BJ (cell line): ENCODE results near the gene MBD1. TPM values are rescaled to one million over a fixed set of nuclear protein-coding genes. Genes with fewer than 3 reads are reported as not detected.
A peak's percentile ranks its signal among the peaks of the same experiment; 100 is the strongest.

ENCODE experiments used
- CTCF ChIA-PET: fragments of 350-600 bp; formaldehyde crosslinking; extraction: SDS; loops from one replicate; lab custom pipeline; 2021; ENCODE audit warnings: antibody characterized with exemption, inconsistent platforms; lab: Yijun Ruan, JAX
- POLR2A ChIA-PET: fragments of 300-600 bp; sonication (Branson Sonifier 250); formaldehyde crosslinking; extraction: SDS; loops from one replicate; lab custom pipeline; 2021; ENCODE audit warnings: antibody characterized with exemption; lab: Charles Lee
- DNase-seq: peaks from one replicate; pipeline ENCODE4 v3.0.0-alpha.2; 2011; ENCODE audit warnings: low read depth
- H3K27me3 ChIP-seq: 2 replicates; pipeline ENCODE4 v1.6.0; 2011; ENCODE audit warnings: low read length; ENCODE audit not compliant: control insufficient read depth, insufficient read depth
- H3K36me3 ChIP-seq: 2 replicates; pipeline ENCODE4 v1.5.1; 2011; ENCODE audit warnings: low read length; ENCODE audit not compliant: control insufficient read depth, insufficient read depth
- H3K4me3 ChIP-seq: 2 replicates; pipeline ENCODE4 v1.5.1; 2011; ENCODE audit warnings: low read depth, mild to moderate bottlenecking, control low read depth, low read length
- polyA plus RNA-seq: library from polyadenylated mRNA; depleted of rRNA; stranded (reverse); fragments of >200 nt; gene quantifications from 2 replicates; pipeline ENCODE4 v1.2.3, GENCODE V29; 2011
- TF ChIP-seq, protein P1 (sequence below): IDR thresholded peaks from 2 replicates; pipeline ENCODE4 v1.5.1; 2011; ENCODE audit warnings: low read depth, mild to moderate bottlenecking, control low read depth, inconsistent platforms, low read length, moderate library complexity; ENCODE audit not compliant: insufficient read depth

Gene MBD1
- polyA plus RNA-seq, 1 experiment: 54.4 TPM

DNA sequence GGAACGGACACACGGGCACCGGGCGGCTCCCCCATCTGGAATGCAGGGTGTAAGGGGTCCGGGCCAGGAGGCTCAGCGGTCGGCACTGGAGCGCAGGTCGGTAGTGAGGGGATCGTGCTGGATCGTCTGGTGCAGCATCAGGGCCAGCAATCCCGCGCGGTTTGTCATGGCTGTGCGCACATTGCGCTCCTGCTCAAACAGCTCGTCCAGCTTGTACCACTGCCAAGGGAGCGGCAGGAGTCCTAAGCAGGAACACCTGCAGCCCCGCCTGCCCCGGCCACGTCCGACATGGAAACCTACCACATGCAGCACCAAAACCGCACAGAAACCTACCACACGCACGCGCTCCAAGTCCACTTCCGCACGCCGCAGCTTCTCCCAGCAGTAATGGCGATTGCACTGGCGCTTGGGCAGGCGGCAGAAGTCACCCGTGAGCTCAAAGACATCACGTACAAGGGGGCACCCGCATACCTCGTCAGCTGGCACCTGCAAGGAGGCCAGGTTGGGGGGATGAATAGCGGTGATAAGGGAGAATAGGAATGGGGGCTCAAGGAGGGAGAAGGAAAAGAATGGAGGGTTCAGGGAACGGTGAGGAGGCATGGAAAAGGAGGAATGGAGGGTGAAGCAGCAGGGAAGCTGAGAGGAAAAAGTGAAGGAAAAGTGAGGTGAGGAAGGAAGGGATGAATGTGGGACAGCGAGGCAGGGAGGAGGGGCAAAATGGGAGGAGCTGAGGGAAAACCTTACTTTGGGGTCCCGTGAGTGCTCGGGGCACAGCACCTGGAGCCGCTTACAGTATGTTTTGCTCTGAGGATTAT, 1.4 kb upstream of the MBD1 start:
- no peaks in the 10 kb centered on the region for H3K27me3 ChIP-seq
- TF ChIP-seq, protein P1, sequence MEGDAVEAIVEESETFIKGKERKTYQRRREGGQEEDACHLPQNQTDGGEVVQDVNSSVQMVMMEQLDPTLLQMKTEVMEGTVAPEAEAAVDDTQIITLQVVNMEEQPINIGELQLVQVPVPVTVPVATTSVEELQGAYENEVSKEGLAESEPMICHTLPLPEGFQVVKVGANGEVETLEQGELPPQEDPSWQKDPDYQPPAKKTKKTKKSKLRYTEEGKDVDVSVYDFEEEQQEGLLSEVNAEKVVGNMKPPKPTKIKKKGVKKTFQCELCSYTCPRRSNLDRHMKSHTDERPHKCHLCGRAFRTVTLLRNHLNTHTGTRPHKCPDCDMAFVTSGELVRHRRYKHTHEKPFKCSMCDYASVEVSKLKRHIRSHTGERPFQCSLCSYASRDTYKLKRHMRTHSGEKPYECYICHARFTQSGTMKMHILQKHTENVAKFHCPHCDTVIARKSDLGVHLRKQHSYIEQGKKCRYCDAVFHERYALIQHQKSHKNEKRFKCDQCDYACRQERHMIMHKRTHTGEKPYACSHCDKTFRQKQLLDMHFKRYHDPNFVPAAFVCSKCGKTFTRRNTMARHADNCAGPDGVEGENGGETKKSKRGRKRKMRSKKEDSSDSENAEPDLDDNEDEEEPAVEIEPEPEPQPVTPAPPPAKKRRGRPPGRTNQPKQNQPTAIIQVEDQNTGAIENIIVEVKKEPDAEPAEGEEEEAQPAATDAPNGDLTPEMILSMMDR: no peak
- H3K36me3 ChIP-seq: peaks cover 21% of the 10 kb centered on the region
- H3K4me3 ChIP-seq: no peak overlapping the region
- DNase-seq: no peak
- POLR2A ChIA-PET: no interaction called here
- CTCF ChIA-PET: interaction anchor here (0.9 to 1.6 kb wide), 2 partner anchors 10 to 75 kb away, joined by 3 to 4 read pairs; no protein-coding TSS in a partner anchor

DNA sequence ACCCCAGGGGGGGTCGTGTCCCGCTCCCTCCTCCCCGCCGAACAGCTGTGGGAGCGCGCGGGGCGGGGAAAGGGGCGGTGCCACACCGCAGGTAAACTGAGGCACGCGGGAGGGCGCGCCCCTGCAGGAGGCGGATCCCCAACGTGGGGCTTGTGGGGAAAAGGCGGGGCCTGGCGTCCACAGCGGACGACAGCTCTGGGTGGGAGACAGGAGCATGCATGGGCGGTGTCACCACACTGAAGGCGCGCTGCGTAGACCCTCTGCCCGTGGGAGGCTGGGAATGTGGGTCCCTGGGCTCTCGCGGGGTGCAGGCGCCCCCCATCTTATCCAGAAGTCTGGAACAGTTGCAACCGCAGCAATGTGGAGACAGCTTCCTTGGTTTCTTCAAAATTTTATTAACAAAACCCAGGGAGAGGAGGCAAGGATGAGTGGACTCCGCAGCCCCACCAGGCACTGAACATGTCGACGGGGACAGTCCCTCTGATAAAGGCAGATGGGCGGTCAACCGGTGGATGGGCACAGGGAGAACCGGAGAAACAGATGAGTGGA, 723 bp upstream of the MBD1 start:
- H3K4me3 ChIP-seq: peak overlapping the region; percentile 89
- ChIA-PET POLR2A (interaction anchor here (0.6 kb wide), 4 partner anchors 83 to 1447 kb away, joined by 3 to 4 read pairs (median 3); no protein-coding TSS in a partner anchor), CTCF (interaction anchor here (0.6 to 1.6 kb wide), 3 partner anchors 9 to 13 kb away, joined by 3 to 6 read pairs (median 3); no protein-coding TSS in a partner anchor)
- TF ChIP-seq, protein P1: no peak
- H3K27me3 ChIP-seq: no peaks in the 10 kb centered on the region
- no peak for DNase-seq
- peaks cover 22% of the 10 kb centered on the region for H3K36me3 ChIP-seq

DNA sequence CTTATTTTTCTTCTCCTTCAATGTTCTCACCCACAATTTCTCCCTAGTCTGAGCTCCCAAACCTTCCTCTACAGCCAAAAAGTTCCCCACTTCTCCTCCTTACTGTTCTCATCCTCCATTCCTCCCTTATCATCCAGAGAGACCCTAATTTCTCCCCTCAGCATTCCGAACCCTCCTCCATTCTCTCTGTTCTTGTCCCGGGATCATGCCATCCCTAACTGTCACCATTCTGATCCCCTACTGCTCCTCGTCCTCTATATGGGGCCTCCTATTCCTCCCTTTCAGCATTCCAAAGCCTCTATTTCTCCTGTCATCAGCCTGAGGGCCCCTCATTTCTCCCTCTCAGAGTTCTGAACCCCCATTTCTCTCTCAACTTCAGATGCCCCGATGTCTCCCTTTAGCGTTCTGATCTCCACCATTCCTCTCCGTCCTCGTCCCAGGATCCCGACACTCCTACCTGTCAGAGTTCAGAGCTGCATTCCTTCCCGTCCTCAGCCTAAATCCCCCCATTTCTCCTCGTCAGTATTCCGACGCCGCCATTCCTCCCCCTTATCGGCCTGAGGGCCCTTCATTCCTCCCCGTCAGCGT, 522 bp downstream of the MBD1 start:
- H3K27me3 ChIP-seq: no peaks in the 10 kb centered on the region
- DNase-seq: no peak
- TF ChIP-seq, protein P1: no peak
- ChIA-PET POLR2A (no interaction called here), CTCF (interaction anchor here (1.4 to 1.6 kb wide), 2 partner anchors 8 to 10 kb away, joined by 3 to 6 read pairs; no protein-coding TSS in a partner anchor)
- H3K36me3 ChIP-seq: peaks cover 32% of the 10 kb centered on the region
- peak overlapping the region; percentile 89 for H3K4me3 ChIP-seq

DNA sequence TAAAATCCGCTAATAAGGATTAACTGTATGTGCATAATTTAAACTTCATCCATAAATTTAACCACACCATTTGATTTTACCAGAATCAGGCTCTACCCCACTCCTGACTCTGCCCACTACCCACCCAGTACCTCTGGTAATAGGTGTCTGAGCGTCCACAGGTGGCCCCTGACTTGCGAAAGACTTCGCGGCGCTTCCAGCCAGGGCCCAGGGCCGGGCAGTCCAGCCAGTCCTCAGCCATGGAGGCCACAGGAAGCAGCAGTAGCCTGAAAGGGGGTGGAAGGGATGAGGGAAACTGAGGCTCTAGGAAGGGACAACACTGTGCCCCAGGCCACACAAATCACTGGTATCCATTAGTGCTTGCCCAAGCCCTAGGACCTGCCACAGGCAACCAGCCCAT, 1.6 kb downstream of the MBD1 start:
- H3K36me3 ChIP-seq: peaks cover 39% of the 10 kb centered on the region
- DNase-seq: no peak
- ChIA-PET CTCF (no interaction called here), POLR2A (no interaction called here)
- TF ChIP-seq, protein P1: no peak
- peak overlapping the region; percentile 4; the same call in 1 of the 2 replicates for H3K4me3 ChIP-seq
- H3K27me3 ChIP-seq: no peaks in the 10 kb centered on the region

DNA sequence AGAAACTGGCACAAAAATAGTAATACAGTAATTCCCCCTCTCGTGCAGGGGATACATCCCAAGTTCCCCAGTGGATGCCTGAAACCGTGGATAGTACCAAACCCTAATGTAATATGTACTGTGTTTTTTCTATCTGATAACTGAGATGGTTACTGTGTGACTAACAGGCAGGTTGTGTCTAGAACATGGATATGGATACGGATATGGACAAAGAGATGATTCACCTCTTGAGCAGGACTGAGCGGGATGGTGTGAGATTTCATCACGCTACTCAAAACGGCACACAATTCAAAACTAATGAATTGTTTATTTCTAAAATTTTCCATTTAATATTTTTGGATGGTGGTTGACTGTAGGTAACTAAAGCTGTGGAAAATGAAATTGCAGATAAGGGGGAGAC, 3.4 kb downstream of the MBD1 start:
- H3K27me3 ChIP-seq: no peaks in the 10 kb centered on the region
- no peak overlapping the region for H3K4me3 ChIP-seq
- H3K36me3 ChIP-seq: peaks cover 41% of the 10 kb centered on the region
- CTCF ChIA-PET: interaction anchor here (1.8 kb wide), 1 partner anchor 9 kb away, joined by 7 read pairs; no protein-coding TSS in a partner anchor
- TF ChIP-seq, protein P1: no peak
- DNase-seq: no peak
- POLR2A ChIA-PET: no interaction called here
